GM11168 (cell line): ENCODE measurements around the gene NHLH1.

Experiments used
- in situ Hi-C: fragments of 300-500 bp; cut with MboI; formaldehyde crosslinking; loops from one replicate; pipeline ENCODE4 v1.12.0; 2022; ENCODE audit warnings: low sequenced_read_pairs; ENCODE audit not compliant: unreplicated experiment

The NHLH1 gene

DNA sequence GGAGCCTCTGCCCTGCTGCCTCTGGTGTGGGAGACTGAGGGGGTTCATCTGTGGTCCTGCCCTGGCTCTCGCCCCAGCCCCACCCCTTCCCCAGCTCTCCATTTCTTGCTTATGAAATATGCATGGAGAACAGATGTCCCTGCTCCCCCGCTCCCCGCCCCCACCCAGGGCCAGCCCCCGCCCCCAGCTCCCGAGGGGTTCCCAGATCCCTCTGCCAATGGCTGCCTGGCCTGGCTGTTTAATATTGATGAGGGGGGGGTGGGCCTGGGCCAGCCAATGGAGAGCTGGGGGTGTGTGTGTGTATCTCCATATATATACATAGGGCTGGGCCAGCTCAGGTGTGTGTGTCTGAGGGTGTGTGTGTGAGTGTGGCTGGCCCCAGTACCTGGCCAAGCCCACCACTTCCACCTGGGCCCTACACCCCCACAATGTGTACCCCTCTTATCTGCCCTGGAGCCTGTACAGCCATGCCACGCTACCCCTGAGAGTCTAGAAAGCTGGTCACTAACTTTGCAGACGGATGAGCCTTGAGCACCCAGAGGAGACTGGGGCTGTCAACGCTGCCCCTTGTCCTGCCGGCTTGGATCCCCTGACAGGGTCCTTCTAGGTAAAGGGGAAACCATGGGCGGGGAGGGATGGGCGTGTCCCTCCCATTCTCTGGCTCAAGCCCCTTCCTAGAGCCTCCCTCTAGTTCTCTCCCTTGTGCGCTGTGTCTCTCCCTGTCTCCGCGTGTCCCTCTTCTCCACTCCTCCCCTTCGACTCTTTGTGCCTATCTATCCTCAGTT is at the start of gene NHLH1:
TSS of gene NHLH1 (plus strand) at position 341 of the 785 bp plus-strand sequence. CDS start 3,661 bp downstream, outside the sequence.
- in situ Hi-C loops: no loop called here

GRCh38 chr1:160322831-160323230 is 44.0 kb upstream of the NHLH1 start:
- in situ Hi-C loops: no loop called here

DNA sequence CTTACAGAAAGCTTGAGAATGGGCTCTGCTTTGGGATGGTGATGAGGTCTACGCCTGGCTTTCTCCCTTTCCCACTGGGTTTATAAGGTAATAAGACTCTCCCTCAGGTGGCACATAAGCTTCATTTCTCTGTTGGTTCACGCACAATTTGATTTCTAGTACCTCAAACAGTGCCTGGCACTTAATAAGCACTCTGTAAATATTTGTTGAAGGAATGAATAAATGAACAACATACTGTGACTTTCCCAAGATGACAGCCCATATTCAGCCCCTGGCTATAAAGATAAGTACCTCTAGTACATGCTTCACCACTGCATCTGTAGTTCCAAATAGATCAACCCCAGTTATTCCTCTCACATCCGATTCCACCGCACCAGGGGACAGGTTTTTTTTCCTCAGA is 41.6 kb upstream of the NHLH1 start:
- in situ Hi-C loops: no loop called here

GRCh38 chr1:160326418-160326817 is 40.5 kb upstream of the NHLH1 start:
- in situ Hi-C loops: no loop called here

- in situ Hi-C loops: no loop called here
These were observed 38.7 kb upstream of the NHLH1 start for GRCh38 chr1:160328184-160328583.

- in situ Hi-C loops: no loop called here
These were observed 36.8 kb upstream of the NHLH1 start for GRCh38 chr1:160330119-160330518.

DNA sequence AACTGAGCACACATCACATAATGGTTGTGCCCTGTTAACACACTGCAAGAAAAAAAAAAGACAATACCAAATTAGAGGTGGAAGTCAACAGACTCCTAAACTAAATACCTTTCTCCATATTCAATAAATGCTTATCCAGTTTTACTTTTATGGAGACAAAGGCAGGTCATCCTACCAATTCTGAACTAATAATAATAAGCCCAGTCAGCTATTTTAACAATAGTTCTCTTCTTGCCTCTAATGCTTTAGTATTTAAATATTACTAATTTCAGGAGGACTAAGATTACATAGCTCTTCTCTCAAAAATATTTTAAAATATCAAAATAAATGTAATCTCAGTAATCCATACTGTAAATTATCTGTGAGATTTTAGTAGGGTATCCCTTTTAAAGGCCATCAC is 34.4 kb upstream of the NHLH1 start:
- in situ Hi-C loops: no loop called here

- in situ Hi-C loops: no loop called here
These were observed 28.3 kb upstream of the NHLH1 start for GRCh38 chr1:160338580-160338979.

DNA sequence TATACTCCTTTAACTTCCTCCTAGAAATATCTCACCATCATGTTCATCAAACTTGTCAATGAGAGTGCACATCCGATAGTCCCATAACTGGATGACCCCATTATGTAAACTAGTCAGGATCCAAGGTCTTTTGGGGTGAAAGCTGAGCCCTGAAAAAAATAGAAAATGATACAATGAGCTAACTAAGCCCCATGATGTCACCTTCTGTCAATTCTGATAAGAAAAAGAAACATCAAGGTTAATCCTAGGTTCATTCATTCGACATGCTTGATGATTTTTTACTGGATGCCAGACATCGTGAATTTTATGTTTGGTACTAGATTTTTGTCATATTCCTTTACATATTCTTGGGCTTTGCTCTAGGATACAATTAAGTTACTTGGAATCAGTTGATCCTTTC is 26.7 kb upstream of the NHLH1 start:
- in situ Hi-C loops: no loop called here

DNA sequence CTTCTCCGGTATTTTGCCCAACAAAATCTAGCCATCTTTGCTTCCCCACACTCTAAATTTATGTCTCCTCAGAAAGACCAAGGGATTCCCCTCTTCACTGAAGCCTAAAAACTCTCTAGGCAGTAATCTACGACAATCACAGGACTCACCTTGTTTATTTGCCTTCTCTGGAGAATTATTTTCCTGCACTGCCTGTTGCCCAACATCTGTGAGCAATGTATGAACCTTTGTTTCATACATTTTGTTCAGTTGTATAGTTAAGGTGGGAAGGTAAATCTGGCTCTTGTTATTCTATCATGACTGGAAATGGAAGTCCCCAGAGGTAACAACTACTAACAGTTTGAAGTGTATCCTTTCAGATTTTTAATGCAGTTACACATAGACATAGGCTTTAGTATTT is 26.0 kb upstream of the NHLH1 start:
- in situ Hi-C loops: no loop called here

DNA sequence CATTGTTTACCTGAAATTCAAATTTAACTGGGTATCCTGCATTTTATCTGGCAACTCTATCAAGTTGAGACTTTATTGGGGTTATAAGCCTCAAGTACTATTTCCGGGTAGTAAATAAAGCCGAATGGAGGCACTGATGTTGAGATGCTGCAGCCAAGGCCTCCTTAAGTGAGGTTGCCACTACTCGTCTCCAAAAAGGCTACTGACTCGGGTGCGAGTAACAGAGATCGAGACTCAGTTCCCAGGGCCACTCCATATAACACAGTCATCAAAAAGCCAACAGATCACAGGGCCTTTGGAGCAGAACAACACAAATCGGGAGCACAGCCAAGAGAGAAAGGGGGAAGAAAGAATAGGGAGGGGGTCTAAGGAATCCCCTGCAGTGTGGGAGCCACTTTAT is 24.3 kb upstream of the NHLH1 start:
- in situ Hi-C loops: no loop called here

DNA sequence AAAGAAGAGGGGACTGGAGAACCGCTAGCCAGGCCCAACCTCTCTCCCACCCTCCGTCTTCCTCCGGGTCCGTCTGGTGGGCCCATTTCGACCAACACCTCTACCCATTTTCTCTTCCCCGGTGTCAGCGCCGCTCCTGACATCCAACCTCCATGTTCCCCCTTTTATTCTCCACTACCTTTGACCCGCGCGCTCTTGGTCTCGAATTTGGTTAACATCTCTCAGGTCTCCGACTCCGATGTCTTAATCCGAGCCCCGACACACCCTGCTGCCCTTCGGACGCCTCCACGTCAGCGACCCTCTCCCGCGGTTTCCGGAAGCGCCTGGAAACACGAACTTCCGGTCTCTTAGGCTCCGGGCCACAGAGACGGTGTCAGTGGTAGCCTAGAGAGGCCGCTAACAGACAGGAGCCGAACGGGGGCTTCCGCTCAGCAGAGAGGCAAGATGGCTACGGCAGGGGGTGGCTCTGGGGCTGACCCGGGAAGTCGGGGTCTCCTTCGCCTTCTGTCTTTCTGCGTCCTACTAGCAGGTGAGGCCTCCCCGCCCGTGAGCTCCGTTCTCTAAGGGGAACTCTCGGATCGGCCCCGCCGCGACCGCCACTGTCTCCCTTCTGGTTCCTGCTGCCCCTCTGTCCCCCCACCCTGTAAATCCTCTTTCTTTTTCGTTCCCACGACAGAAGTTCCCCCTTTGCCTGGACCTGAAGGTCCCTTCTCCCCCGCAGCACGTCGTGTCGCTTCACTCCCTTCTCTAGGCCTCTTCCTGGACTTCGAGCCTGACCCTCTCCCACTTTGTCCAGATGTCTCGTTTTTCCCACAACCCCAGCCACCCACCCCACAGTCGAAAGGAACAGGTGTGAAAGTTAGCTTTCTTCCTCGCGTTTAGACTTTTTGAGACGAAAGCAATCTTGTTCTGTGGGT is 23.7 kb upstream of the NHLH1 start, which contains the start of the genes COPA and NCSTN:
TSS of gene COPA (minus strand) at position 298 of the 917 bp plus-strand sequence. CDS start at position 218, 80 bp downstream.
TSS of gene NCSTN (plus strand) at position 431 of the 917 bp plus-strand sequence. CDS start at position 445, 14 bp downstream.
- in situ Hi-C loops: no loop called here

DNA sequence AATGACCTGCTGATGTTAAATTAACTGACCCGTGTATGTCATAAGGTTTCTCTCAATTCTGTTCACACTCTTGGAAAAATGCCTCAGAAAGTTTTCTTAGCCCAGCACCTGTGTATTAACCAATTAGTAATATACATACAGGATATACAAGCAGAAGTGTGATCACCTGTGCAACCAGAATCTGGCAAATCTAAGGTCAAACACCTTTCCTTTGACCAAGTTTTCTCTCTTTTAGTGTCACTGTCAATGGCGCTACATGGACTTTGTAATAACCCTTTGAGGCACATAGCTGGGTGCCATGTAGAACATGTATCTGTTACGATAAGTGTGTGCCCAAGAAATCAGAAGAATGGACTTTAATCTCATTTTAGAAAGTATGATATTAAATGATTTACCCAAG is 22.6 kb upstream of the NHLH1 start:
- in situ Hi-C loops: no loop called here

DNA sequence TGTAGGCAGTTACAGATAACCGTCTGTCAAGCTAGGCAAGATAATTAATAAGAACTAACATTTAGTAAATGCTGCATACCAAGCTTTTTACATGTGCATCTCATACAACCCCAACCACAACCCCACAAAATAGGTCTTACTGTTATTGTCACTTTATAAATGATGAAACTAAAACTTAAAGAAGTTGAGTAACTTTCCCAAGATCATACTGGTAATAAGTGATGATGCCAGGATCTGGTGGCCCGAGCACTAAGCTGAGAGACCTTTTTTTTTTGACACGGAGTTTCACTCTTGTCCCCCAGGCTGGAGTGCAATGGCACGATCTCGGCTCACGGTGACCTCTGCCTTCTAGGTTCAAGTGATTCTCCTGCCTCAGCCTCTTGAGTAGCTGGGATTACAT is 21.9 kb upstream of the NHLH1 start:
- in situ Hi-C loops: no loop called here

GRCh38 chr1:160346463-160346862 is 20.4 kb upstream of the NHLH1 start:
- in situ Hi-C loops: no loop called here

DNA sequence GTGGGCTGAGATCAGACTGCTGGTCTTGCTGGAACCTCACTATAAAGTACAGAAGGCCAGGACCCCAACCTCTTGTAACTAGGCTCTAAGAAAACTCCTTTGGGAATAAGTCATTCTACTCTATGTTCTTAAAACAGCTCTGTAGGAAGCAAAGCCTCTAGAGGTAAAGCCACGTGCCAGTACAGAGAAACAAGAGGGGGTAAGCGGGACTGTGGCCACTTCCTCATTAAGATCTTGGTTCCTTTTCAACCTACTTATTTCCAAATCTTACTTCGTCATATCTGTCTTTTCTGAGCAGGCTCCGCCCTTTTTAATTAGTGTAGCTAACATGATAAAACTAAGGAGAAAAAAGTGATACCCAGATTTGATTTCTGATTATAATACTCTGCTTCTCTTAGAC is 19.9 kb upstream of the NHLH1 start:
- in situ Hi-C loops: no loop called here

- in situ Hi-C loops: no loop called here
These were observed 15.2 kb upstream of the NHLH1 start for GRCh38 chr1:160351629-160352028.

DNA sequence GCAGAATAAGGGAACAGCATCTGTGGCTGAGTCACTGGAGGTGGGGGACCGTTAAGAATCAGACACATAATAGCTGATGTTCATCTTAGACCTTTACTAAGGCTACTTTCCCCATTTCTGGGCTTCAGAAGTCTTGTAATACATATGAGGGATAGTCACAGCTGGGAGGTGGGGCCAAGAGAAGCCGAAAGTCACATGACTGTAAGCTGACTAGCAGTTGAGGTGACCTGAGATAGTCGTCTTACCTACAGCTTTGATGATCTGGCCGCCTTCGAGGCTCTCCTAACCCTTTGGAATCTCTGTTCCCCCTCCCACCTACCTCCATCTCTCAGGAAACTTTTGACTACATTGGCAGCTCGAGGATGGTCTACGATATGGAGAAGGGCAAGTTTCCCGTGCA is 14.3 kb upstream of the NHLH1 start:
- in situ Hi-C loops: no loop called here

DNA sequence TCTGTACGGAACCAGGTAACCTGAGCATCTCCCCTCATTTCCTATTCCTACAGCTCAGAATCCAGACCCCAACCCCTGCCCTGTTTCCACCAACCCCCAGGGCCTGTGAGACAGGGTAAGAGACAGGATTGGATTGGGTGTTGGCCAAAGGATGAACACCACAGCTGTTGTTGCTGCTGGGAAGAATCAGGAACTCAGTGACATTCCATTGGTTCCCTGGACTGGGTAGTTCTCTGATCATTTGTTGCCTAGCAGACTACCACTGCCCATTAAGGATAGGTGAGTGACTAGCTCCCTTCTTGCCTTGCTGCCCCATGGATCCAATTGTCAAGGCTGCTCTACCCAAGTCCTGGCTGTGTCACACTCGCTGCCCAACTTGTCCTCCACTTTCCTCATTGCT is 13.6 kb upstream of the NHLH1 start:
- in situ Hi-C loops: no loop called here

- in situ Hi-C loops: no loop called here
These were observed 12.4 kb upstream of the NHLH1 start for GRCh38 chr1:160354388-160354985.
